Thoracic aorta (tissue), 2 donors: Measurements from ENCODE around the gene MUC20. TPM values are rescaled to one million over a fixed set of nuclear protein-coding genes. Genes with fewer than 3 reads are reported as not detected.
"Not testable (repeated sequence)": the region's sequence is repeated elsewhere in the genome, so short reads cannot be mapped to it uniquely, and the experiment has no call there.

ENCODE experiments used
- ATAC-seq: fragments of 150-250 bp; one replicate; pipeline ENCODE4 v1.8.0; 2017; ENCODE audit warnings: low read depth; ENCODE audit not compliant: insufficient number of reproducible peaks, low FRiP score
- DNase-seq: peaks from one replicate; pipeline ENCODE4 v3.0.0-alpha.2; 2020; ENCODE audit warnings: low spot score
- H3K27ac ChIP-seq, 2 donors: fragments of 200-600 bp; sonication (generic); 1 replicate in 1 of 2; 2 replicates in 1 of 2; pipeline ENCODE4 v1.5.1; 2016; ENCODE audit warnings: mild to moderate bottlenecking in 2 of 2, moderate library complexity in 2 of 2
- H3K27me3 ChIP-seq: fragments of 200-600 bp; sonication (generic); replicated peaks from 2 replicates; pipeline ENCODE4 v1.6.0; 2016; ENCODE audit warnings: mild to moderate bottlenecking; ENCODE audit not compliant: insufficient read depth
- H3K36me3 ChIP-seq: fragments of 200-600 bp; sonication (generic); one replicate; pipeline ENCODE4 v1.5.1; 2016
- H3K4me1 ChIP-seq, 2 donors: fragments of 200-600 bp; sonication (generic); 1 replicate in 1 of 2; 2 replicates in 1 of 2; pipeline versions ENCODE4 v1.5.1 to v1.6.0; 2016; ENCODE audit warnings: low read depth in 2 of 2, mild to moderate bottlenecking in 1 of 2; ENCODE audit not compliant: control insufficient read depth in 1 of 2
- H3K4me3 ChIP-seq: fragments of 200-600 bp; sonication (generic); 2 replicates; pipeline ENCODE4 v1.5.1; 2016; ENCODE audit warnings: mild to moderate bottlenecking
- H3K9me3 ChIP-seq: fragments of 200-600 bp; sonication (generic); 2 replicates; pipeline ENCODE4 v1.5.1; 2016
- total RNA-seq, 2 donors: library from RNA; depleted of rRNA; stranded (reverse); fragments of >200 nt; gene quantifications; one replicate each; pipeline versions ENCODE4 v1.1.0 to v1.2.3, GENCODE V29; 2016
- TF ChIP-seq, protein P1 (sequence below): fragments of 200-600 bp; sonication (generic); IDR thresholded peaks from one replicate; pipeline ENCODE4 v1.5.1; 2019; ENCODE audit warnings: antibody characterized with exemption

MUC20 gene
- total RNA-seq, 2 donors from 2014 or later, result 3.4 to 6.8 TPM

DNA sequence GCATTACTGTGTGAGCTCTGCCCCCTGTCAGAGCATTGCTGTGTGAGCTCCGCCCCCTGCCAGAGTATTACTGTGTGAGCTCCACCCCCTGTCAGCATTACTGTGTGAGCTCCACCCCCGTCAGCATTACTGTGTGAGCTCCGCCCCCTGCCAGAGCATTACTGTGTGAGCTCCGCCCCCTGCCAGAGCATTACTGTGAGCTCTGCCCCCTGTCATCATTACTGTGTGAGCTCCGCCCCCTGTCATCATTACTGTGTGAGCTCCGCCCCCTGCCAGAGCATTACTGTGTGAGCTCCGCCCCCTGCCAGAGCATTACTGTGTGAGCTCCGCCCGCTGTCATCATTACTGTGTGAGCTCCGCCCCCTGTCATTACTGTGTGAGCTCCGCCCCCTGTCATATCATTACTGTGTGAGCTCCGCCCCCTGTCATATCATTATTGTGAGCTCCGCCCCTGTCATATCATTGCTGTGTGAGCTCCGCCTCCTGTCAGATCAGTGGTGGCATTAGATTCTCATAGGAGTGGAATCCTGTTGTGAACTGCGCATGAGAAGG, 33.5 kb upstream of the MUC20 start:
- DNase-seq, H3K4me1 ChIP-seq, H3K4me3 ChIP-seq, H3K27me3 ChIP-seq, ATAC-seq, H3K9me3 ChIP-seq, H3K27ac ChIP-seq: not testable (repeated sequence)
- H3K36me3 ChIP-seq, result peaks cover 55% of the 10 kb centered on the region

DNA sequence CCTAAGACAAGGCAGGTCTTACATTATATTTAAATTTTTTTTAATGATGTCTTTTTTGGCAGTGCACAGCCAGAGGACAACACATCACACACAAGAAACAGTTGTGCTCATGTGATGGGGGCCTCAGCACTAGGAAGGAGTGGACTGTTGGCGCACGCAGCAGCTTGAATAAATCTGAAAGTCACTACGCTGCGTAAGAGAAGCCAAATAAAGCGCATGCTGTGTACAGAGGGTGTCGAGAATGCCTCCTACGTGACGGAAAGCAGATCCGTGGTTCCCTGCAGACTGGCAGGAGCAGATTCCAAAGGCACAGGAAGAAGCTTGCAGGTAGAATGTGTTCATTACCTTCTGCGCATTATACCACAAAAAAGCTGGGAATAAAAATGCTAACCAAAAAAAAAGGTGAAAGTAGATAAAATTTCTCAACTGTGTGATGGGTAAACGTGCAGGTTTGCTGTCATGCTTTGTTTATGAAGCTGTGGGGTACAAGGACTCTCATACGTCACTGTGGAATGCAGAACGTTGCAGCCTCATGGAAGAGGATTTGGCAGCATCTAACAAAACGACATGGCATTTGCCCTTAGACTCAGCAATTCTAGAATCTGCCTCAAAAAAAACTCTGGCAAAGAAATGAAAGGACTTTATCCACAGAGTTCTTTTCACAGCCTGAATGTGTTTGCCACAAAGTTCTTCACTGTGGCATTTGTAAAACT, 32.2 kb upstream of the MUC20 start:
- DNase-seq, H3K4me1 ChIP-seq, ATAC-seq, H3K27ac ChIP-seq, H3K4me3 ChIP-seq, H3K27me3 ChIP-seq, H3K9me3 ChIP-seq: not testable (repeated sequence)
- H3K36me3 ChIP-seq, result peaks cover 57% of the 10 kb centered on the region

DNA sequence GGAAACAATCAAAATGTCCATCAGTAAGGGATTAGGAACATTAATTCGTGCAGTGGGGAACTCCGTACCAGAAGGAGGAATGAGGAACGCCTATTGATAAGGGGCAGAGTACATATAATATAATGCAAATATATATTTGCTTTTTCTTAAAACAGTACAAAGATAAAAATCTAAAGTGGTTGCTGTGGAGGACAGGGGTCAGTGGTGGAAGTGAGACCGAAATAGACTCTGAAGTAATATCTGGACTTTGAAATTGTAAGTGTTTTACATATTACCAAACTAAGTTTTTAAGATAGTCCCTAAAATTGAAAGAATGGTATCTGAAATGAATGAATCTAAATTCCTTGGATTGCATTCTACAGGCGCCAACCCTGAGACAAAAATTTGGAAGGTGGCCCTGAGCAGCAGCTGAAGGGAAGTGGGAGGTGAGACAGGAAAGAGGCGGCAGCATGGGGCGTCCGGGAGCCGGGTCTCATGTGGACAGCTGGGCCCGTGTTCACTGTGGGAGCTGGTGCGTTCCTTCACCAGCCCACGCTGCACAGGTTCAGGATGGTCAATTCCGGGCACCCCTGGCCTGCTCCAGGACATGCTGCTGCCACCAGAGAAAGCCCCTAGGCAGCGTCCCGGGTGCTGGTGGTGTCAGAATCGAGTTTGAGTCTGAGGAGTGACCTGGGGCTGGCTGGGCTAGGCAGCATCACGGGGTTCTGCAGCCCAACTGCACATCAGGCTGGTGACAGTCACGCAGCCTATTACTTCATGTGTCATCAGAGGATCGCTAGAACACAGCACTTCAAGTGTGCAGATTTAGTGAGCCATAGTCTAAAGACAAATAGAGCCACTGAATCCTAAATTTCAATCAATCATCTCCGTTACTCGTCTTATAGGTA, 31.4 kb upstream of the MUC20 start:
- peaks cover 57% of the 10 kb centered on the region for H3K36me3 ChIP-seq
- not testable (repeated sequence) for H3K4me1 ChIP-seq, ATAC-seq, H3K27ac ChIP-seq, H3K27me3 ChIP-seq, H3K9me3 ChIP-seq, H3K4me3 ChIP-seq, DNase-seq

DNA sequence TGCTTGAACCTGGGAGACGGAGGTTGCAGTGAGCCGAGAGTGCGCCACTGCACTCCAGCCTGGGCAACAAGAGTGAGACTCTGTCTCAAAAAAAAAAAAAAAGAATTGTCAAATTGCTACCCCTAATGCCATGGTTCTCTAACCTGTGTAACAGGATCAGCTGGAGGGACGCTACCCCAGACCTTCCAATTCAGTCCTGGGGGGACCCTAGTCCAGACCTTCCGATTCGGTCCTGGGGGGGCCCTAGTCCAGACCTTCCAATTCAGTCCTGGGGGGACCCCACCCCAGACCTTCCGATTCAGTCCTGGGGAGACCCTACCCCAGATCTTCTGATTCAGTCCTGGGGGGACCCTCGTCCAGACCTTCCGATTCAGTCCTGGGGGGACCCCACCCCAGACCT, 29.8 kb upstream of the MUC20 start:
- Histone ChIP-seq H3K4me1 (no peaks in the 10 kb centered on the region), H3K4me3 (no peak overlapping the region), H3K27me3 (no peaks in the 10 kb centered on the region), H3K9me3 (no peaks in the 10 kb centered on the region), H3K27ac (no peak overlapping the region), H3K36me3 (peaks cover 54% of the 10 kb centered on the region)
- DNase-seq (no peak), ATAC-seq (no peak)
- TF ChIP-seq, protein P1, sequence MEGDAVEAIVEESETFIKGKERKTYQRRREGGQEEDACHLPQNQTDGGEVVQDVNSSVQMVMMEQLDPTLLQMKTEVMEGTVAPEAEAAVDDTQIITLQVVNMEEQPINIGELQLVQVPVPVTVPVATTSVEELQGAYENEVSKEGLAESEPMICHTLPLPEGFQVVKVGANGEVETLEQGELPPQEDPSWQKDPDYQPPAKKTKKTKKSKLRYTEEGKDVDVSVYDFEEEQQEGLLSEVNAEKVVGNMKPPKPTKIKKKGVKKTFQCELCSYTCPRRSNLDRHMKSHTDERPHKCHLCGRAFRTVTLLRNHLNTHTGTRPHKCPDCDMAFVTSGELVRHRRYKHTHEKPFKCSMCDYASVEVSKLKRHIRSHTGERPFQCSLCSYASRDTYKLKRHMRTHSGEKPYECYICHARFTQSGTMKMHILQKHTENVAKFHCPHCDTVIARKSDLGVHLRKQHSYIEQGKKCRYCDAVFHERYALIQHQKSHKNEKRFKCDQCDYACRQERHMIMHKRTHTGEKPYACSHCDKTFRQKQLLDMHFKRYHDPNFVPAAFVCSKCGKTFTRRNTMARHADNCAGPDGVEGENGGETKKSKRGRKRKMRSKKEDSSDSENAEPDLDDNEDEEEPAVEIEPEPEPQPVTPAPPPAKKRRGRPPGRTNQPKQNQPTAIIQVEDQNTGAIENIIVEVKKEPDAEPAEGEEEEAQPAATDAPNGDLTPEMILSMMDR, result no peak

DNA sequence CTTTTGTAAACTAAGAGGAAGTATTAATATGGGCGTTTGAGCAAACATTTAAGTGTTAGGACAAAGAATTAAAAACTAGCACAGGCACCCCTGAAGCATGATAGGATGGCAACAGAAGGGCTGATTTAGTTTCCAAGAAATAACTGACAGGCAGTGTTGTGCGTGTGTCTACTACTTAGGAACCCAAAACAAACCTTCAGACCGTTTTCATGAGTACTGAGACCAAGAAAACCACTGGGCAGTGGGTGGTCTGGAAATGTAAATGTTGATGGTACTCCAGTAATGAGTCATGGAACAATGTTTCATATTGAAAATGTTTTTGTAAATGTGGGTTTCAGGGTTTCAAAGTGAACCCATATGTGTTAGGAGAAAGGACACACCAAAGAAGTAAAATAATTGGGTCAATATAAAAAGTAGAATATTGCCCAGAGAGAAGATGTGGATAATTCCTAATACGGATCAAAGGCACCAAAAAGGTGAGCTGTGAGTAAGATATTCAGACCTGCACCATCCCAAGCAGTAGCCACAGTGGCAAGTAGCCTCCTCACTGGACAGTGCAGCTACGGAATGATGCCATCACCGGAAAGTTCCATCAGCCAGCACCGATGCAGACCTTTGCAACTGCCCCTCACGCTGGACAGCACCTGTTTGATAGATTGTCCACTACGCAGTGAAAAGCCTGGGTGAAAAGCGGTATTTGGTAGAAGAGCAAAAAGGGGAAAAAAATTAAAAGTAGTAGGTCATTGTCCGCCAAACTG, 29.0 kb upstream of the MUC20 start:
- H3K4me3 ChIP-seq, H3K9me3 ChIP-seq, H3K4me1 ChIP-seq, H3K27me3 ChIP-seq, ATAC-seq, DNase-seq, H3K27ac ChIP-seq: not testable (repeated sequence)
- peaks cover 54% of the 10 kb centered on the region for H3K36me3 ChIP-seq

DNA sequence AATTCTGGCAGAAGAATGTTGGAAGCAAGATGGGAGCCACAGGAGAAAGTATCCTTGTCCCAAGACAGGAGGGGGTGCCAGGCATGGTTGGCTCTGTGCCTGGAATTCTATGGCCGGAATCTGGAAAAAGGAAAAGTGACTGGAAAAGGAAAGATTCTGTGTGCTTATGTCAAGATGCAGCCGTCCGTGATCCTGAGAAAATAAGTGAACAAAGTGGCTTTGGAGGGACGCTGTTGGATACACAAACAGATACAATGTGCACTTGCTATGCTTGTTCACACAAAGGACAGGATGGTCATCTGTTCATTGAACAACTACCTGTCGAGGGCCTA, 28.5 kb upstream of the MUC20 start:
- Histone ChIP-seq H3K36me3 (peaks cover 55% of the 10 kb centered on the region), H3K9me3 (no peaks in the 10 kb centered on the region), H3K27me3 (no peaks in the 10 kb centered on the region), H3K4me3 (no peak overlapping the region), H3K27ac (no peak overlapping the region), H3K4me1 (no peaks in the 10 kb centered on the region)
- DNase-seq, result no peak
- TF ChIP-seq, protein P1, result no peak
- no peak for ATAC-seq
